OCI-LY7 (cell line): ENCODE results near the gene ZNF516.

Experiments
- EZH2phosphoT487 ChIP-seq: fragments of 200-600 bp; sonication (generic); IDR thresholded peaks from 2 replicates; pipeline ENCODE4 v1.6.1; 2018; ENCODE audit warnings: low read depth, borderline replicate concordance, mild to moderate bottlenecking, mixed run types, antibody characterized with exemption, low read length, moderate library complexity, mixed read lengths
- TF ChIP-seq, protein P1 (sequence below): fragments of 200-600 bp; sonication (generic); conservative IDR thresholded peaks from 2 replicates; pipeline ENCODE4 v1.5.1; 2014; ENCODE audit warnings: mild to moderate bottlenecking, antibody characterized with exemption, low read length, moderate library complexity, mixed read lengths

DNA sequence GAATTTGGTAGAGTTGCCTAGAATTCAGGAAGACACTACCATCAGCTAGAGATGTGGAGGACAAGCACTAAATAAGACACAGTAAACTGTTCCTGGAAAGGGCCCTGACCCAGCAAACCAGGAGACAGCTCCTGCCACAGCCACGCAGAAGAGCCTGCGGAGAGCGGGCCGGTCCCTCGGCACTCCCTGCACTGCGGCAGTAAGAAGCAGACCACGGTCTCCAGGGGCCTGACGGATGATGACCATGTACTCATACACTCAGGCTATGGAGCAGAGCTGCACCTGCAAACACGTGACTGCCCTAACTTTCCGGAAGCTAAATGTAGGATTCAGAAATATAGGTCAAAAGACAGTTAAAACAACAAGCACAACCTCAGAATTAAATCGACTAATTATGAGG is 72.9 kb downstream of the ZNF516 start:
- TF ChIP-seq, protein P1, sequence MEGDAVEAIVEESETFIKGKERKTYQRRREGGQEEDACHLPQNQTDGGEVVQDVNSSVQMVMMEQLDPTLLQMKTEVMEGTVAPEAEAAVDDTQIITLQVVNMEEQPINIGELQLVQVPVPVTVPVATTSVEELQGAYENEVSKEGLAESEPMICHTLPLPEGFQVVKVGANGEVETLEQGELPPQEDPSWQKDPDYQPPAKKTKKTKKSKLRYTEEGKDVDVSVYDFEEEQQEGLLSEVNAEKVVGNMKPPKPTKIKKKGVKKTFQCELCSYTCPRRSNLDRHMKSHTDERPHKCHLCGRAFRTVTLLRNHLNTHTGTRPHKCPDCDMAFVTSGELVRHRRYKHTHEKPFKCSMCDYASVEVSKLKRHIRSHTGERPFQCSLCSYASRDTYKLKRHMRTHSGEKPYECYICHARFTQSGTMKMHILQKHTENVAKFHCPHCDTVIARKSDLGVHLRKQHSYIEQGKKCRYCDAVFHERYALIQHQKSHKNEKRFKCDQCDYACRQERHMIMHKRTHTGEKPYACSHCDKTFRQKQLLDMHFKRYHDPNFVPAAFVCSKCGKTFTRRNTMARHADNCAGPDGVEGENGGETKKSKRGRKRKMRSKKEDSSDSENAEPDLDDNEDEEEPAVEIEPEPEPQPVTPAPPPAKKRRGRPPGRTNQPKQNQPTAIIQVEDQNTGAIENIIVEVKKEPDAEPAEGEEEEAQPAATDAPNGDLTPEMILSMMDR, result no peak
- no peak for TF ChIP-seq EZH2phosphoT487
